ENCODE measurements around the gene NPM3.

NPM3 gene

GRCh38 chr10:101782811-101783735 is at the start of gene NPM3:
TSS of gene NPM3 (minus strand) at chr10:101783446. CDS start at chr10:101783390, 56 bp downstream.
- peak; percentile 79 to 83 for DNase-seq (ENCODE audit: low read depth in 2 of 2)

GRCh38 chr10:101832325-101832771 is 49.1 kb upstream of the NPM3 start:
- DNase-seq (ENCODE audit: low read depth in 2 of 2) = no peak

- DNase-seq (ENCODE audit: low read depth in 2 of 2) = no peak
Measured at GRCh38 chr10:101831169-101831811, 48.0 kb upstream of the NPM3 start.

GRCh38 chr10:101830322-101831168 is 47.3 kb upstream of the NPM3 start:
- peak; percentile 83 for DNase-seq (ENCODE audit: low read depth in 2 of 2)

GRCh38 chr10:101829561-101830315 is 46.5 kb upstream of the NPM3 start:
- peak in 1 of 2 donors; percentile 42 for DNase-seq (ENCODE audit: low read depth in 2 of 2)

- no peak for DNase-seq (ENCODE audit: low read depth in 2 of 2)
Measured at GRCh38 chr10:101828766-101829551, 45.7 kb upstream of the NPM3 start.

GRCh38 chr10:101827919-101828600 is 44.8 kb upstream of the NPM3 start:
- no peak for DNase-seq (ENCODE audit: low read depth in 2 of 2)

- no peak for DNase-seq (ENCODE audit: low read depth in 2 of 2)
Measured at GRCh38 chr10:101826852-101827434, 43.7 kb upstream of the NPM3 start.

- DNase-seq (ENCODE audit: low read depth in 2 of 2) = no peak
Measured at GRCh38 chr10:101824736-101825135, 41.5 kb upstream of the NPM3 start.

- DNase-seq (ENCODE audit: low read depth in 2 of 2) = no peak
Measured at GRCh38 chr10:101818872-101819633, 35.8 kb upstream of the NPM3 start.

GRCh38 chr10:101818119-101818871 is 35.0 kb upstream of the NPM3 start, which contains the start of gene OGA:
TSS of gene OGA (minus strand) at chr10:101818444. CDS start at chr10:101818022, 422 bp downstream.
- peak; percentile 96 to 97 for DNase-seq (ENCODE audit: low read depth in 2 of 2)

GRCh38 chr10:101817337-101818118 is 34.3 kb upstream of the NPM3 start:
- DNase-seq (ENCODE audit: low read depth in 2 of 2) = peak in 1 of 2 donors; percentile 21

GRCh38 chr10:101816913-101817336 is 33.7 kb upstream of the NPM3 start:
- no peak for DNase-seq (ENCODE audit: low read depth in 2 of 2)

GRCh38 chr10:101816376-101816775 is 33.1 kb upstream of the NPM3 start:
- no peak for DNase-seq (ENCODE audit: low read depth in 2 of 2)

- no peak for DNase-seq (ENCODE audit: low read depth in 2 of 2)
Measured at GRCh38 chr10:101814466-101815071, 31.3 kb upstream of the NPM3 start.

- DNase-seq (ENCODE audit: low read depth in 2 of 2) = no peak
Measured at GRCh38 chr10:101812606-101813005, 29.4 kb upstream of the NPM3 start.

Data from stimulated activated CD8-positive, alpha-beta memory T cell treated with anti-CD3 and anti-CD28 coated beads, Interleukin-15, amount 100 ng/mL, for 48 hours (primary cell).